Measurements from ENCODE around the gene FMN1.

DNA sequence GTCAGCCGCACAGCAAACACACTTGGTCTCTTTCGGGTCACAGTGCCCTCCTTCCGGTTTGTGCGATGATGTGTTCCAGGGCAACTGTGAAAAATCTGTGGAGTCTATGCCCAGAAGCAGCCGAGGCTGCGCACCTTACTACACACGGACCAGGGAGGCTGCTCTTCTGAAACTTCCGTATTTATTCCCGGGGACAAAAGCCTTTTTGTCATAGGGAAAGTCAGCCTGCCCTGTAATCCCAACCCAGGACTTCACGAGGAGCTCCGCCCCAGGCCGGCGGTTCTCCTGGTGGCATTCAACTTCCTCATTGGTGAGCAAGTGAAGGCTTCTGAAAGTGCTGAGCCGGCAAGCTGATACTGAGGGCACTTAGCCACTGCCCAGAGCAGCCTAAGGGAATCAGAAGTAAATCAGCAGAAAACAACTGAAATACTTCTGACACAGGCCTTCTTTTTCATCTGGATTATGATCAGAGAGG lies 126.5 kb downstream of the FMN1 start:
- TF ChIP-seq POLR2A (IDR thresholded peaks at IDR 0.05; ENCODE audit: low read depth, low read length) (no peak), POLR2AphosphoS5 (IDR thresholded peaks at IDR 0.05; ENCODE audit: low read depth, low read length) (no peak)

Data from GM12892 (cell line).